ENCODE data around the gene MRC2. TPM values are rescaled to one million over a fixed set of nuclear protein-coding genes. Genes with fewer than 3 reads are reported as not detected.

Gene MRC2
- polyA plus RNA-seq, 5 donors, result 69.9 to 144 (median 93.6) TPM

DNA sequence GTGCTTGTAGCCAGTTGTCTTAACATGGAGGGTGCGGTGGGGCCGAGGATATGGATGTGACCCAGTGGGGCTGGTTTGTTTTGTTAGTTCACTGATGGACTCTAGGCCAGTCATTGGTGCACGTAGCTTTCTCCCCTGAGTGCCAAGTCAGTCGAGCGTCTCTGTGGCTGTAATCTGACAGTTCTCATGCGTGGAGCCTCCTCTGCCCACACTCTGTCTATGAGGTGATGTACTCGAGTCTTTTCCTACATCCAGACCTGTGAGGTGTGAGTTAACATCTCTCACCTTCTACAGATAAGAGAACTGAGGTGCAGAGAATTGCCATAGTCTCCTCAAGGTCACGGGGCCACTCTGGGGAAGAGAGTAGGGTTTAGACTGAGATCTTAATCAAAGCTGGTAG lies 90.4 kb downstream of the MRC2 start:
- DNase-seq, result no peak

DNA sequence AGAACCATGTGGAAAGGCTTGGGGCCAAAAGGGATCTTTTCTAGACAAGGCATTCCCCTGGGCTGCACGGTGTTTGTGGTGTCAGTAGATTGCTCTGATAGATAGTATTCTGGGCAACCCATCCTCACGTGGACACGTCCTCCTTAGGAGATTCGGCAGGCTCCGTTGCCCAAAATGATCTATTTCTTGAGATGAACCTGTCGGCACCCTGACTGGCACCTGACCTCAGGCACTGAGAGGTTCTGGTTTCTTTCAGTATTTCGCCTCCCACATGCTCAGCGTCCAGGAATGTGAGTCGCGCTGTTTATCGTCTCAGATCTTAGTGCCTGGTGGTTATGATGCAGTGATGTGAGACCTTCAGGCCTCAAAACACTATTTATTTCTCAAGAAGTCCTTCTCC lies 91.0 kb downstream of the MRC2 start:
- DNase-seq, result no peak

DNA sequence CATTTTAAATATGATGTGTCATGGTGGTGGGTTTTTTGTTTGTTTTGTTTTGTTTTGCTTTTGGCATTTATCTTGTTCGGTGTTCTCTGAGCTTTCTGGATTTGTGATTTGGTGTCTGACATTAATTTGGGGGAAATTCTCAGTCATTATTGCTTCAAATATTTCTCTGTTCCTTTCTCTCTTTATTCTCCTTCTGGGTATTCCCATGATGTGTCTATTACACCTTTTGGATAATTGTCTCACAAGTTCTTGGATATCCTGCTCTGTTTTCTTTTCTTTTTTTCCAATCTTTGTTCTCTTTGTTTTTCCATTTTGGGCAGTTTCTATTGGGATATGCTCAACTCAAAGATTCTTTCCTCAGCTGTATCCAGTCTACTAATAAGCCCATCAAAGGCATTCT lies 92.1 kb downstream of the MRC2 start:
- DNase-seq, result no peak

DNA sequence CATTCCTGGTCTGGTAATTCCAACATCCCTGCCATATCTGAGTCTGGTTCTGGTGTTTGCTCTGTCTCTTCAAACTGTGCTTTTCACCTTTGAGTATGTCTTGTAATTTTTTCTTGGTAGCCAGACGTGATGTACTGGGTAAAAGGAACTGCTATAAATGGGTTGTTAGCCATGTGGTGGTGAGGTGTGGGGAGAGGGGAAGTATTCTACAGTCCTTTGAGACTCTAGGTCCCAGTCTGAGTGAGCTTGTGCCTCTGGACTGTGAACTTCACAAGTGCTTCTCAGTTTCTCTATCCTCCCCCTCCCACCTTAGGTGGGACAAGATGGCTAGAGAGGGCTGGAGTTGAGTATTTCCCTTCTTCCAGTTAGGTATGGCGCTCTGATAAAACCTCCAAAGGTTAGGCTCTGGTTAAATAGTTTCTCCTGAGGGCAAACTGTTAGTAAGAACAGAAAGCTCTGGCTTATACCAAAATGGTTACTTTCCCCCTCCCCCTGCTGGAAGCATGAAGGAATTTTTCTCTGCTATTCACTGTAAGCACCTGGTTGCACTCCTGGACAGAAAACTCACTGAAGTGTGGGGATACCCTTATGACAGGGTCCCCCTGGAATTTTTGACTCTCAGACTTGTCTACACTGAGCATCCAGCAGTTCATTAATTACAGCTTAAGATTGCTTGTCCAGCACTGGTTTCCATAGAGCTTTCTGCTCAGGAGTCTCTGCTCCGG lies 92.8 kb downstream of the MRC2 start:
- no peak for DNase-seq

DNA sequence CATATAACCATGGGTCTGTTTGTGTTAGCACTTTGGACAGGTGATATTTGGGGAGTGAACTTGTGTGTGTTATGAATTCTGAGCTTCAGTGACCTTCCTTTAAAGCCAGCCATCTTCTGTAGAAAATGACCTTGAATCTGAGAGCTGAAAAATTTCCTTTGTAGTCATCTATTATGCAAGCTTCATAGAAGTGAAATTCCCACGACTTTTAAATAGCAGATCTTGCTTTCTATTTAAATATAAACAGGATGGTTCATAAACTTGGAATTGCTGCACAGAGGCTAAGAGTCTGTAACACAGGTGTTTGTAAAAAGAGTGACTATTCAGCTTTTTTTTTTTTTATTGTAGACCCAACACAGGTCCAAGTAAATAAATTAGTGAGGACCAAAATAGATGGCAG lies 95.2 kb downstream of the MRC2 start:
- no peak for DNase-seq

DNA sequence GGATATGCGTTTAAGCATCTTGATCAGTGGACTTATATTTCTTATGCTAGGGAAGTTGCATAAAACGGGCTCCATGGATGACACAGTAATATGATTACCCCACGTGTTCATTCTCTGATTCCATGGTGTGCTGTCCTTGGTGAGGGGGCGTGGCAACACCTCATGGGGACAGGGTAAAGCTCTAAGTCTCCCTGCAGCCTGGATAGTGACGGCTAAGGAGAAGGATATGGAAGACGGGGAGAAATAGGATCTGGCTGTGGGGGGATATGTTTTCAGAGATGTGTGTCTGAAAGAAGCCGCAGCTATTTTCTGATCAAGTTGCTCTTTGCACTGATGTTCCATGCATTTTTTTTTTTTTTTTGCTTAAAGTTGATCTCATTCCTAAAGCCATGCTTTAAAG lies 96.4 kb downstream of the MRC2 start:
- no peak for DNase-seq

DNA sequence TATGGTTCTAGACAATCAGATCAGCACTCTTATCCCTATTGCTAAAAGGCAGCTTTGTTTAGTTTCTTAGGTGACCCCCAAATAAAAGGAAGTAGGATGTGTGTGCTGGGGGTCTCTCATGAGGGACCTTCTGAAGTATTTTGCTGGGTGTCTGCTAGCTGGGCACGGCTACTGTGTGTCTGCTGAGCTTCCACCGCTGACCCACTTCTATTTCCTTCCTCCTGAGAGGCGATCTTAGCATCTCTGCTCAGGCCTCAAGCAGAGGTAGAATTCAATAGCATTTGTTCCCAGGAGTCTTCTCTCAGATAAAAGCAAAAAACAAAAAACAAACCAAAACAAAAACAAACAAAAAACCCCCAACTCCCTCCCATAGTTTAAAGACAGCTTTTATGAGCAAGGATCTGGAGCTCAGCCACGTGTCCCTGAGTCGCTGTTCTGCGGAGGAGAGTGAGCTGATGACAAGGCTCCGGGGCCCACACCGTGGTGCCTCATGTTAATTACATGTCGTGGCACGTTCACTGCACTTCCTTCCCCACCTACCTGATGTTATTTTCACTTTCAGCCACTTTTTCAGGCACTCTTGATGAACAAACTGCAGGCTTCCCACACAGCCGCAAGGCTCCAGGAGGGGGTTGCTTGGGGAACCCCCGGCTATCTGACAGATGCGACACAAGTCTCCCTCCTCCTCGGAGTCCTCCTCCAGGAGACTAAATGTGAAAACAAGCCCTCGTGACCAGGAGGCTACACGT lies 97.1 kb downstream of the MRC2 start:
- DNase-seq, result no peak

DNA sequence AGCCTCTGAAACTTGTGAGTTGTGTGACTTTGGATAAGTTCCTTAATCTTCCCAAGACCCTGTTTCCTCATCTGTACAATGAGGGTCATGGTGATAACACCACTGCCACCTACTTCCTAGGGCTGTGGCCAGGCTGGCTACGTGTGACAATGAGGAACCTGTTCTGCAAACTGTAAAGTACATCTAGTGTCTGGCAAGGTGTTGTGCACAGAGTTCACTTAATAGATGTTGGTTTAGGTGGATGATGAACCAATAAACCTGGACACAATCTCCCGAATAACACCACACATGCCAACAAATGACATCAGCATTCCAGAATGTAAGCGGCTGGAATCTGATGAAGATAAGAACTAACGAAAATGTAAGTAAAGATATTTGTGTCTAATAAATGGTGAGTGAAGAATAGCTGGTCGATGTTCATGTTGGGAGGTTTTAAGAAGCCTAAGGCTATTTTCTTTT lies 98.3 kb downstream of the MRC2 start:
- no peak for DNase-seq

DNA sequence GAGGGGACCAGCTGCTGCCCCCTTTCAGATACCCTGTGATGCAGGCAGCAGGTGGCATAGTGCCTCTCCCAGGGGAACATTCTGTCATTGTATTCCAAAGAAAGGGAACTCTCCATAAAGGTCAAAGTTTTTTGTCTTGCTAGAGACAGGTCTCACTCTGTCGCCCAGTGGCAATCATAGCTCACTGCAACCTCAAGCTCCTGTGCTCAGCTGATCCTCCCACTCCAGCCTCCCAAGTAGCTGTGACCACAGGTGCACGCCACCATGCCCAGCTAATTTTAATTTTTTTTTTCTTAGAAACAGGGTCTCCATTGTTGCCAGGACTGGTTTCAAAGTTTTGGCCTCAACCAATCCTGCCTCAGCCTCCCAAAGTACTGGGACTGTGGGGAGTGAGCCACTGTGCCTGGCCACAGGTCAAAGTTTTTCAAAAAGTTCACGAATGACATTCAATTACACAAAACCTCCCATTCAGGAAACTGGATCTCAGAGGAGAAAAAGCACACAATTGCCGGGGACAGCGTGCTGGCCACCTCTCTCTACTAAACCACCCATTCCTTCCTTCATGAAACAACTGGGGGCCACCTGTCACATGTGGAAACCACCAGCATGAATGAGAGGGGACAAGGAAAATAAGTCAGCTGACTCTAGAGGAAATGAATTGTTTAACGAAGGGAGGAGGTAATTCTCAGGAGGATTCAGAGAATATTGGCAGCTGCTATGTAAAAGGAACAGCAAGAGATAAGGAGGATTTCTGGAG lies 100.6 kb downstream of the MRC2 start:
- no peak for DNase-seq

DNA sequence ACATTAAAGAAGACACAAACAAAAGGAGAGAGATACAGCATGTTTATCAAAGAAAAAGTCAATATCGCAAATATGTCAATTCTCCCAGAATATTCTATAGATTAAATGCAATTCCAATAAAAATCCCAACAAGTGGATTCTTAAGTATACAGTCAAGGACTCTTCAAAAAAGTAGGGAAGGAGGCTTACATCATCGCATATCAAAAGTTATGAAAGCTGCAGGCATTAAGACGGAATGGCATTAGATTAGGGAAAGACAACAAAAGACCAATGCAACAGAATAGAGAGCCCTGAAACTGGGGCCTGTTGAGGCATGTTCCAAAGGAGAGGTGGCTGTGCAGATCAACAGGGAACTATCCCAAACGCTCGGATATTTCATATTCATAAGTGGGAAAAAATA lies 104.7 kb downstream of the MRC2 start:
- no peak for DNase-seq

DNA sequence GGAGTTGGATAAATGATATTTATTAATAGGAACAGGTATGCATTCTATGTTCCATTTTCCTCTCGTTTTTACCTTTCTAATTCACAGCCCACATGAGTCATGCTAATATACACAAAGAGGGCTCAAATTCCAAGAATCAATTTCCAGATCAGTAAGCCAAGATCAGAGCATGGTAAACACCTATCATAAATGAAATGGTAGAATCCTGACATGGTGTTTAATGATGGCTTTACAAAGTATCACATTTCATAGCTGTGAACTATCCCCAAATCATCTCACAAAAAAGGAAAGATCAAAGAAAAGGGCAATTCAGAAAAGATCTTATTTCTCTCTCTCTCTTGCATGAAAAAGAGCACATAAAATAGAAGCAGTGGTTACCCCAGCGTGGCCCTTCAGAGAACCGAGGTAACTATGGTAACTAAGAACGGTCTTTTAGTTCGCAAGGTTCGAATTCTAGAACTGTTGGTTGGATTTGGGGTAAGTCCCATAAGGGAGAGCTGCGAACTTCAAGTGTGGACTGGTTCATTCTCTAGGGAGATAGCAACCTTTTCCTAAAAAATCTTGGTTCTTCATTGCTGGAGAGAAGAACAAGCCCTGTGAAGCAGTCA lies 107.7 kb downstream of the MRC2 start:
- no peak for DNase-seq

DNA sequence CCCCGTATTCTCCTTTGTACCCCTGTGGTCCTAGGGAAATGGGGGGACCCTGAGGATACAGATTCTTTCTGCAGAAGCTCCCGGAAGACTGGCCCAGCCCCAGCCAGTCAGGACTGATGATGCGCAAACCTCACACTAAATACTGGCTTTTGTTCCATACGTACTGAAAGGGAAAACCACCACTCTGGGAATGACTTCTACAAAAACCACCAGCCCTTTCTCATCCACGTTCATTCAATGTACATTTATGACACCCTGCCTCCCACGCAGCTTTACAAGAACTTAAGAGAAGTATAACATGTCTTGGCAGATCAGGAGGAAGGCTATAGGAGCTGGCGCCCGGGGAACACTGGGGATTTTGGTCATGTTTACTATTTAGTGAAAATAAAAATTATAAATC lies 110.0 kb downstream of the MRC2 start:
- DNase-seq, result no peak

DNA sequence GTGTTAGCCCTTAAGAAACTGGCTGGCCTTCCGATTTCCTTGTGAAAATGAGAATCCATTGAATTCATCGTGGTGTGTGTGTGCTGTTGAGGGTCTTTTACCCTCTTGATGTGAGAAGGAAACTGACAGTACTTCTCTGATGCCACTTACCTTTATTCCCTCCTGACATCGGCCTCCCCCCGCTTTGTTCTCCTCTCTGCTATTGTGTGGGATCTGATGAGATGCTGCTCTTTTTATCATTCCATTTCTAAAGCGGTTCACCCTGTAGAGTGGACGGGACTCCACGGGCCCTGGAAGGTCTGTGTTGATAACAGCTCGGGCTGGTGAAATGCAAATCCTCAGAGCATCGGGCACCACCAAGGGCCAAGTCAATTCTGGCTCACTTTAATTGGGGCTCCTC lies 110.8 kb downstream of the MRC2 start:
- no peak for DNase-seq

DNA sequence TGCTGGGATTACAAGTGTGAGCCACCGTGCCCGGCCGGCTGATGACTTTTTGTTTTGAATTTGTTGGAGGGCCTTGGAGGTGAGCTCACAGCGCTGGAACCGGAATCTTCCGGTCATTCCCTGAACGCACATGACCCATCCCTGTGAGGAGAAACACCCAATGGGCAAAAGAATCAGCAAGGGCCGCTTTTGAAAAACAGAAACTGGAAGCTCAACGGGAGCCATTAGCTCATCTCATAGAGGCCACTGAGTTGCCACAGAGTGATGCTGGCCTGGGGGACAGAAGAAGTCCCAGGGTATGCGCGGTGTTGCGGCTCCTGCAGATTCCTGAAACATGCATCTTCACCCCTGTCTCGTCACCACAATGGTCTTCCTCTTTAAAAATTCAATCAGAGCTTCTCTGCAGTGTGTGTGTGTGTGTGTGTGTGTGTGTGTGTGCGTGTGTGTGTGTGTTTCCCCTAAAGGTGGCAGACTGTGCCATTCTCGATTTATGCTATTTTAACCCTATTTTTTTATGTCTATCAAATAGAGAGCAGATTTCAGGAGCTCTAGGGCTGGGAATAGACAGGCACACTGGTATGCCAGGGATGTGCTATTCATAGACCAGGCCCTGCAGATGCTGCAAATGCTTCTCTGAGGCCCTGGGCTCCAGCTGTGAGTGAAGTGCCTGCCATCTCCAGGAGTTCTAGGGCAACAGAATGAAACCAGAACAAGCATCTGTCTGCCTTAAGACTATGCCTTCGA lies 112.3 kb downstream of the MRC2 start:
- no peak for DNase-seq

DNA sequence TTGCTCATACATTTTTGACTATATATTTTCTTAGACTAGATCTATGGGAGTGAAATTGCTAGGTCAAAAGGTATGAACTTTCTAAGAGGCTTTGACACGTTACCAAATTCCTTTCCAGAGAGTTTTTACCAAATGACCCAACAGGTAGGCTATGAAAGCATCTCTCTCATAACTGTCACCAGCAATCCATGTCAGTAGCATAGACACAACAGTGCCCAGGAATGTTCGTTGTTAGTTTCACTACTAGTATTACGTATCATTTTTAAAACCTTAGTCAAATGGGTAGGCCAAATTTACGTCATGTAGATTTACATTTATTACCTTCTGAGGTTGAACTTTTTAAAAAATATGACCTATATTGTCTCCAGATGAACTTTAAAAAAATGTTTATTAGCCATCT lies 113.8 kb downstream of the MRC2 start:
- DNase-seq, result no peak

Other genes with a start within 250 kb of the MRC2 start
- under 1 TPM; 0.50 to 0.70 (median 0.54) TPM for gene EFCAB3, start 247.1 kb upstream of the MRC2 start, polyA plus RNA-seq (ENCODE audit: insufficient read depth in 1 of 5, insufficient read length in 5 of 5, low replicate concordance in 1 of 5)
- gene METTL2A, start 203.8 kb upstream of the MRC2 start, polyA plus RNA-seq (ENCODE audit: insufficient read depth in 1 of 5, insufficient read length in 5 of 5, low replicate concordance in 1 of 5), result 10 to 100 TPM; 16.9 to 21.4 (median 18.4) TPM
- 10 to 100 TPM; 55.2 to 73.9 (median 70.2) TPM for gene TLK2, start 148.8 kb upstream of the MRC2 start, polyA plus RNA-seq (ENCODE audit: insufficient read depth in 1 of 5, insufficient read length in 5 of 5, low replicate concordance in 1 of 5)
- 1 to 10 TPM; 1.1 to 3.7 (median 2.7) TPM for gene MARCHF10, start 180.6 kb downstream of the MRC2 start, polyA plus RNA-seq (ENCODE audit: insufficient read depth in 1 of 5, insufficient read length in 5 of 5, low replicate concordance in 1 of 5)